ENCODE data around the gene COL4A4.

DNA sequence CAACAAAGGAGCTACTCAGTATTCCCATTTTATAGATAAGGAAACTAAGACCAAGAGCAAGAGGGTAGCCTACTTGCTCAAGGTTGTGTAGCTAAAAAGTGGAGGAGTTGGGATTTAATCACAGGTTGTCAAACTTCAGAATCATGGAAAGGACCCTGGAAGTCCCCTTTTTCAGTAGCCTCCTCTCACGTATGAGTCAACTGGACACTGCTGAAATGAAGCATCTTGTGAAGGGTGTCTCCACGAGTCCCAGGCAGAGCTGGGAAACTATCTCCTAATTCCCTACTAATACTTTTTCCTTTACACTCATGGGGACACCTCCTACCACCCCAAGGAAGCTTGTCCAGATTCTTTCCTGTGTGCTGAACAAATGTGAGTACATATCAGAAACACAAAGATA is 172.3 kb downstream of the COL4A4 start:
- TF ChIP-seq, protein P1, sequence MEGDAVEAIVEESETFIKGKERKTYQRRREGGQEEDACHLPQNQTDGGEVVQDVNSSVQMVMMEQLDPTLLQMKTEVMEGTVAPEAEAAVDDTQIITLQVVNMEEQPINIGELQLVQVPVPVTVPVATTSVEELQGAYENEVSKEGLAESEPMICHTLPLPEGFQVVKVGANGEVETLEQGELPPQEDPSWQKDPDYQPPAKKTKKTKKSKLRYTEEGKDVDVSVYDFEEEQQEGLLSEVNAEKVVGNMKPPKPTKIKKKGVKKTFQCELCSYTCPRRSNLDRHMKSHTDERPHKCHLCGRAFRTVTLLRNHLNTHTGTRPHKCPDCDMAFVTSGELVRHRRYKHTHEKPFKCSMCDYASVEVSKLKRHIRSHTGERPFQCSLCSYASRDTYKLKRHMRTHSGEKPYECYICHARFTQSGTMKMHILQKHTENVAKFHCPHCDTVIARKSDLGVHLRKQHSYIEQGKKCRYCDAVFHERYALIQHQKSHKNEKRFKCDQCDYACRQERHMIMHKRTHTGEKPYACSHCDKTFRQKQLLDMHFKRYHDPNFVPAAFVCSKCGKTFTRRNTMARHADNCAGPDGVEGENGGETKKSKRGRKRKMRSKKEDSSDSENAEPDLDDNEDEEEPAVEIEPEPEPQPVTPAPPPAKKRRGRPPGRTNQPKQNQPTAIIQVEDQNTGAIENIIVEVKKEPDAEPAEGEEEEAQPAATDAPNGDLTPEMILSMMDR (IDR thresholded peaks at IDR 0.05), result no peak
- no peak for TF ChIP-seq POLR2A (IDR thresholded peaks at IDR 0.05)

Data from Peyer's patch (tissue), 4 donors.